Lung (tissue), 12 donors: ENCODE results near the gene TMCO4. TPM values are rescaled to one million over a fixed set of nuclear protein-coding genes. Genes with fewer than 3 reads are reported as not detected.

Experiments
- ATAC-seq: fragments of 200-7000 bp; cut with Tn5 transposase; one replicate; pipeline ENCODE4 v1.9.1; 2020; ENCODE audit warnings: moderate number of reproducible peaks; ENCODE audit not compliant: insufficient read depth, low FRiP score
- DNase-seq, 3 donors: peaks; one replicate each; pipeline ENCODE4 v3.0.0-alpha.2; 2013 to 2017
- H3K27ac ChIP-seq, 2 donors: one replicate each; pipeline ENCODE4 v1.5.1; 2013; ENCODE audit warnings: mild to moderate bottlenecking in 2 of 2, moderate library complexity in 2 of 2, control low read depth in 1 of 2, inconsistent platforms in 1 of 2, low read depth in 1 of 2, low read length in 1 of 2
- H3K27me3 ChIP-seq, 3 donors: one replicate each; pipeline ENCODE4 v1.5.1; 2013; ENCODE audit warnings: low read length in 2 of 3; ENCODE audit not compliant: control insufficient read depth in 3 of 3, insufficient read depth in 3 of 3
- H3K36me3 ChIP-seq, 4 donors: one replicate each; pipeline ENCODE4 v1.5.1; 2013; ENCODE audit warnings: low read length in 4 of 4, mild to moderate bottlenecking in 1 of 4, moderate library complexity in 1 of 4; ENCODE audit not compliant: control insufficient read depth in 4 of 4, insufficient read depth in 4 of 4
- H3K4me1 ChIP-seq, 5 donors: one replicate each; pipeline ENCODE4 v1.5.1; 2013; ENCODE audit warnings: low read length in 5 of 5, mild to moderate bottlenecking in 2 of 5, moderate library complexity in 1 of 5; ENCODE audit not compliant: control insufficient read depth in 5 of 5, insufficient read depth in 5 of 5
- H3K4me3 ChIP-seq: one replicate; pipeline ENCODE4 v1.5.1; 2013; ENCODE audit warnings: mild to moderate bottlenecking, control low read depth, moderate library complexity
- H3K9ac ChIP-seq, 2 donors: one replicate each; pipeline ENCODE4 v1.5.1; 2013; ENCODE audit warnings: low read length in 2 of 2, control low read depth in 1 of 2; ENCODE audit not compliant: insufficient read depth in 1 of 2
- H3K9me3 ChIP-seq, 4 donors: one replicate each; pipeline ENCODE4 v1.5.1; 2013; ENCODE audit warnings: low read length in 3 of 4, mild to moderate bottlenecking in 1 of 4, moderate library complexity in 1 of 4; ENCODE audit not compliant: control insufficient read depth in 4 of 4, insufficient read depth in 3 of 4
- CTCF ChIP-seq: IDR thresholded peaks from 2 replicates; pipeline ENCODE4 v1.5.1; 2012; ENCODE audit warnings: mild to moderate bottlenecking; ENCODE audit errors: control extremely low read depth, extremely low read depth
- WGBS, 2 donors: extraction: QIAGEN DNeasy Blood & Tissue Kit; methylation state at CpG; one replicate each; pipeline ENCODE4 v1.1.7; 2013; 5-methylcytosine and 5-hydroxymethylcytosine counted together
- polyA plus RNA-seq, 2 donors: library from polyadenylated mRNA; stranded (reverse); fragments of 200-250 nt; gene quantifications; one replicate each; pipeline ENCODE4 v1.2.1, GENCODE V29; 2013
- total RNA-seq, 2 donors: library from RNA; depleted of rRNA in 1 of 2; stranded (reverse); fragments of >200 nt in 1 of 2; gene quantifications; one replicate each; pipeline ENCODE4 v1.2.1, GENCODE V29; 2014 to 2021
- donor health status: control.
- donor health status: control.
- donor health status: Bipolar disorder and iron deficiency.
- donor health status: healthy.
- donor health status: DM: yes; HTN: yes; CAD: no.

The TMCO4 gene
- total and polyA plus RNA-seq, 4 donors, result 14.3 to 27.8 (median 19.5) TPM

GRCh38 chr1:19800076-19800804, 524 bp upstream of the TMCO4 start:
- Histone ChIP-seq H3K36me3 (peaks cover 0 to 2% (median 0%) of the 10 kb centered on the region in 4 donors), H3K9ac (peak overlapping the region; percentile 56 to 75), H3K27ac (peak overlapping the region in 1 of 2 donors; percentile 79), H3K27me3 (peaks cover 0 to 4% (median 0%) of the 10 kb centered on the region in 3 donors), H3K4me1 (peaks cover 0 to 15% (median 3%) of the 10 kb centered on the region in 5 donors), H3K9me3 (no peaks in the 10 kb centered on the region), H3K4me3 (peak overlapping the region; percentile 46)
- DNase-seq (peak; percentile 55 to 76 (median 74)), ATAC-seq (peak; percentile 42)
- 18 to 21% methylated on average over 32 to 33 of the region's 33 CpGs for WGBS, 2 donors
- TF ChIP-seq CTCF, result no peak

- Histone ChIP-seq H3K9ac (peak overlapping the region in 1 of 2 donors; percentile 47), H3K27me3 (peaks cover 0 to 4% (median 0%) of the 10 kb centered on the region in 3 donors), H3K4me3 (peak overlapping the region; percentile 46), H3K9me3 (no peaks in the 10 kb centered on the region), H3K27ac (peak overlapping the region in 1 of 2 donors; percentile 81), H3K36me3 (peaks cover 0 to 2% (median 0%) of the 10 kb centered on the region in 4 donors), H3K4me1 (peaks cover 0 to 15% (median 3%) of the 10 kb centered on the region in 5 donors)
- DNase-seq (no peak), ATAC-seq (no peak)
- no peak for TF ChIP-seq CTCF
- WGBS, 2 donors, result 68 to 74% methylated on average over 6 of the region's 6 CpGs
Measured at GRCh38 chr1:19798486-19799229, 1.1 kb downstream of the TMCO4 start.

DNA sequence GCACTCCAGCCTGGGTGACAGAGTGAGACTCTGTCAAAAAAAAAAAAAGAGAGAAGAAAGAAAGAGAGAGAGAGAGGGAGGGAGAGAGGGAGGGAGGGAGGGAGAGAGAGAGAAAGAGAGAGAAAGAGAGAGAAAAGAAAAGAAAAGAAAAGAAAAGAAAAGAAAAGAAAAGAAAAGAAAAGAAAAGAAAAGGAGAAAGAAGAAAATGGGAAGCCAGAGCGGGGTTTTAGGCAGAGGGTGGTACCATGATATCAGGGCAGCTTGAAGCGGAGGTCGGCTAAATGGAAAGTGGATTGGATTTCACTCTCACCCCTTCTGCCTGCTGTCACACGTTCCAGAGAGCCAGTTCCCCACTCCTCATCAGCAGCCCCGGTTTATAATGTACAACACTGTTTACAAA, 1.9 kb downstream of the TMCO4 start:
- peaks cover 0 to 15% (median 3%) of the 10 kb centered on the region in 5 donors for H3K4me1 ChIP-seq
- H3K36me3 ChIP-seq, result peaks cover 0 to 3% (median 0%) of the 10 kb centered on the region in 4 donors
- no peak overlapping the region for H3K4me3 ChIP-seq
- TF ChIP-seq CTCF, result no peak
- WGBS, 2 donors, result 78 to 85% methylated on average over 5 of the region's 5 CpGs
- ATAC-seq, result no peak
- H3K9ac ChIP-seq, result no peak overlapping the region
- H3K27ac ChIP-seq, result no peak overlapping the region
- peaks cover 0 to 4% (median 0%) of the 10 kb centered on the region in 3 donors for H3K27me3 ChIP-seq
- DNase-seq, result peak in 1 of 3 donors; percentile 43
- H3K9me3 ChIP-seq, result no peaks in the 10 kb centered on the region
